ENCODE data around the gene VRK3.

GRCh38 chr19:49954092-49954829, 70.9 kb downstream of the VRK3 start:
- TF ChIP-seq CTCF (conservative IDR thresholded peaks at IDR 0.05; ENCODE audit: low read length) (no peak), EZH2phosphoT487 (IDR thresholded peaks at IDR 0.05; ENCODE audit: borderline replicate concordance) (no peak)
